ENCODE measurements around the gene TMC6. TPM values are rescaled to one million over a fixed set of nuclear protein-coding genes. Genes with fewer than 3 reads are reported as not detected.
A peak's percentile ranks its signal among the peaks of the same experiment; 100 is the strongest.

The TMC6 gene
- total and polyA plus RNA-seq, 2 donors, result 19.5 to 23.4 TPM

- Histone ChIP-seq H3K4me1 (ENCODE audit: insufficient read depth) (no peaks in the 10 kb centered on the region), H3K36me3 (ENCODE audit: insufficient read depth) (no peaks in the 10 kb centered on the region), H3K27ac (ENCODE audit: low read depth) (no peak overlapping the region), H3K4me3 (ENCODE audit: low read depth, low read length) (no peak overlapping the region)
- WGBS, result 61% methylated on average over 39 of the region's 39 CpGs
- no peak for DNase-seq (ENCODE audit: extremely low spot score)
These were observed 5.7 kb upstream of the TMC6 start for GRCh38 chr17:78133971-78134898.

GRCh38 chr17:78133179-78133951 is 4.8 kb upstream of the TMC6 start:
- H3K36me3 ChIP-seq (ENCODE audit: insufficient read depth), result no peaks in the 10 kb centered on the region
- 89% methylated on average over 30 of the region's 30 CpGs for WGBS

DNA sequence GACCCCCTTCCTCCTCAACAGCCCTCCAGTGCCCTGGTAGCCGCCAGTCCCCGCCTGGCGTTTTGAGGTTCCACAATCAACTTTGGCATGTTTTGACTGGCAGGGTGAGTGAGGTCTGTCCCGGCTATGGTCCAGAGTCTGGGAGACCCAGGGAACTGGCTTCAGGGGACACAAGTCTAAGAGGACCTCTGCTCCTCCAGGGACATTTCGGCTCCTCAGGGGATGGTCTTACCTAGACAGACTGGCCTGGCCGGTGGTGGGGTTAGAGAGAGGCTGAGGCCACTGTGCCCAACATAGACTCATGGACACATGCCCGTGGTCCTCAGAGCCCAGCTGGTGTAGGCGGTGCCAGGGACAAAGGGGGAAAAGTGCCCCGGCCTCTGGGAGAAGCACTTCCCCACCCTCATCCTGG is 4.2 kb upstream of the TMC6 start:
- H3K27ac ChIP-seq (ENCODE audit: low read depth), result peak overlapping the region; percentile 3
- DNase-seq (ENCODE audit: extremely low spot score), result no peak
- H3K4me1 ChIP-seq (ENCODE audit: insufficient read depth), result no peaks in the 10 kb centered on the region
- no peak overlapping the region for H3K4me3 ChIP-seq (ENCODE audit: low read depth, low read length)
- 83% methylated on average over 9 of the region's 9 CpGs for WGBS
- H3K36me3 ChIP-seq (ENCODE audit: insufficient read depth), result no peaks in the 10 kb centered on the region

More at GRCh38 chr17:78133179-78133951, 4.8 kb upstream of the TMC6 start:
- H3K4me3 ChIP-seq (ENCODE audit: low read depth, low read length), result no peak overlapping the region
- no peak overlapping the region for H3K27ac ChIP-seq (ENCODE audit: low read depth)
- no peak for DNase-seq (ENCODE audit: extremely low spot score)
- no peaks in the 10 kb centered on the region for H3K4me1 ChIP-seq (ENCODE audit: insufficient read depth)

DNA sequence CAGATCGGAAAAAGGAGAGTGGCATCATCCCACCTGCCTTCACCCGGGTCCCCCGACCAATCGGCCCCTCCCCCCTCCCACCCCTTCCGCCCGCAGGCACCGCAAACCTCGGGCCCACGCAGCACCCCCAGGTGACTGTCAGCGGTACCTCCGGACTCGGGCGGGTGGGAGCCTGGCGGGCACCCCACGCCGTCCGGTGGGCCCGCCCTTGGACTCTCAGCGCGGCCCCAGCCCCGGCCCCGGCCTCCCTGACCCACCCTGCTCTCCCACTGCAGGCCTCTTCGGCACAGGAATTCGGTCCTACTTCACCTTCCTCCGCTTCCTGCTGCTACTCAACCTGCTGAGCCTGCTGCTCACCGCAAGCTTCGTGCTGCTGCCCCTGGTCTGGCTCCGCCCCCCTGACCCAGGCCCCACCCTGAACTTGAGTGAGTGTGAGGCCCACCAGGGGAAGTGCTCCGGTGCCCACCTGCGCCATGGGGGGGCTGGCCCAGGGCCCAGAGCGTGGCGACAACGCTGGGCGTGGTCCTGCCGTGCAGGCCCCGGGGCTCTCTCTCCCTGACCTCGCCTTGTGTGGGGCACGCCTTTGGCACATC is 3.6 kb upstream of the TMC6 start:
- Histone ChIP-seq H3K36me3 (ENCODE audit: insufficient read depth) (no peaks in the 10 kb centered on the region), H3K27ac (ENCODE audit: low read depth) (peak overlapping the region; percentile 3), H3K4me1 (ENCODE audit: insufficient read depth) (no peaks in the 10 kb centered on the region), H3K4me3 (ENCODE audit: low read depth, low read length) (peak overlapping the region; percentile 42)
- 29% methylated on average over 38 of the region's 38 CpGs for WGBS
- DNase-seq (ENCODE audit: extremely low spot score), result no peak

DNA sequence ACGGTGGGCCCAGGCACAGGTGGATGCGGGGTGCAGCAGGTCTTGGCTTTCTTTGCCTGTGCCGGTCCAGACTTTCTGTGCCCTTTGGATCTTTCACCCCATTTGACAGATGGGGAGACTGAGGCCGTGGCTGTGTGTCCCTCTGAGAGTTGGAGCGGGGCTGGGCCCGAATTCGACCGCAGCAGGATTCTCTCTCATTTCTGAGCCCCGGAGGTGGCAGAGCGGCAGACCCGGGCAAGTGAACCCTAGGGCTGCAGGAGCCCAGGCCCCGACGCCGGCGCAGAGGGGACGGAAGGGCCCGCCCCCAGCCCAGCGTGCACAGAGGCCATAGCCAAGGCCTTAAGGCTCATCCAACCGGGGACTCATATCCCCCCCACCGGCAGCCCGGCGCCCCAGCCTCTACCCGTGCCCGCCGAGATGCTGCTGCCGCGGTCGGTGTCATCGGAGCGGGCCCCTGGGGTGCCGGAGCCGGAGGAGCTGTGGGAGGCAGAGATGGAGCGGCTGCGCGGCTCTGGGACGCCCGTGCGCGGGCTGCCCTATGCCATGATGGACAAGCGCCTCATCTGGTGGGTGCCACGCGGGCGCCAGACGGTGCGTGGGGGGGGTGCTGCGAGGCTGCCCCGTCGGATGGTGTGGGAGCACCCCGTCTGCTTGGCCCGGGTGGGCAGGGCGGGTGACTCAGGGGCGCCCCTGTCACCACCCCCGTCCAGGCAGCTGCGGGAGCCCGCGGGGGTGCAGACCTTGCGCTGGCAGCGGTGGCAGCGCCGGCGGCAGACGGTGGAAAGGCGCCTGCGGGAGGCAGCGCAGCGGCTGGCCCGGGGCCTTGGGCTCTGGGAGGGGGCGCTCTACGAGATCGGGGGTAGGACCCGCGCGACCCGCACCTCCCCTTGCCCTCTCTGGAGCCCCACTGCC is 2.9 kb upstream of the TMC6 start:
- no peak for DNase-seq (ENCODE audit: extremely low spot score)
- 24% methylated on average over 74 of the region's 74 CpGs for WGBS
- no peaks in the 10 kb centered on the region for H3K4me1 ChIP-seq (ENCODE audit: insufficient read depth)
- no peak overlapping the region for H3K27ac ChIP-seq (ENCODE audit: low read depth)
- H3K36me3 ChIP-seq (ENCODE audit: insufficient read depth), result no peaks in the 10 kb centered on the region
- H3K4me3 ChIP-seq (ENCODE audit: low read depth, low read length), result peak overlapping the region; percentile 42

GRCh38 chr17:78130437-78131101 is 2.0 kb upstream of the TMC6 start, which contains the start of gene TMC8:
Gene TMC8 (plus strand): TSS chr17:78130771. CDS start chr17:78131589, 818 bp downstream.
- 84% methylated on average over 10 of the region's 10 CpGs for WGBS
- no peak for DNase-seq (ENCODE audit: extremely low spot score)
- H3K36me3 ChIP-seq (ENCODE audit: insufficient read depth), result no peaks in the 10 kb centered on the region
- no peak within 1 kb of the TSS for H3K27ac ChIP-seq (ENCODE audit: low read depth)
- peak within 1 kb of the TSS; percentile 42 for H3K4me3 ChIP-seq (ENCODE audit: low read depth, low read length)
- H3K4me1 ChIP-seq (ENCODE audit: insufficient read depth), result no peaks in the 10 kb centered on the region

DNA sequence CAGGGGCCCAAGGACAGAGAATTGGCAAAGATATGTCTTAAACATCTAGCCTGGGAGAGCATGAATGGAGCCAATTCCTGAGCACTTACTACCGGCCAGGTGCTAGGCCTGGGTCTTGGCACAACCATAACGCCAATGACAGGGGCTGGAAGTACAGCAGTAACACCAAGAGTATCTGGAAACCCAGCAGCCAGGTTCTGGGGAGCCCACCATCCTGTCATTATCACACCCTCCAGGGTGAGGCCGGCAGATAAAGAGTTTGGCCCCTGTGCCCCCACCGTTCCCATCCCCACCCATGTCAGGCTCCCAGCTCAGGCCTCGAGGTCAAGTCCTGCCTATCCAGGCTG is 1.5 kb upstream of the TMC6 start:
- H3K36me3 ChIP-seq (ENCODE audit: insufficient read depth), result no peaks in the 10 kb centered on the region
- H3K27ac ChIP-seq (ENCODE audit: low read depth), result no peak overlapping the region
- no peak overlapping the region for H3K4me3 ChIP-seq (ENCODE audit: low read depth, low read length)
- no peak for DNase-seq (ENCODE audit: extremely low spot score)
- H3K4me1 ChIP-seq (ENCODE audit: insufficient read depth), result no peaks in the 10 kb centered on the region
- 62% methylated on average over 5 of the region's 5 CpGs for WGBS

GRCh38 chr17:78129351-78130089 is 965 bp upstream of the TMC6 start:
- no peak overlapping the region for H3K4me3 ChIP-seq (ENCODE audit: low read depth, low read length)
- H3K27ac ChIP-seq (ENCODE audit: low read depth), result no peak overlapping the region
- DNase-seq (ENCODE audit: extremely low spot score), result no peak
- no peaks in the 10 kb centered on the region for H3K36me3 ChIP-seq (ENCODE audit: insufficient read depth)
- no peaks in the 10 kb centered on the region for H3K4me1 ChIP-seq (ENCODE audit: insufficient read depth)
- WGBS, result 89% methylated on average over 4 of the region's 4 CpGs

DNA sequence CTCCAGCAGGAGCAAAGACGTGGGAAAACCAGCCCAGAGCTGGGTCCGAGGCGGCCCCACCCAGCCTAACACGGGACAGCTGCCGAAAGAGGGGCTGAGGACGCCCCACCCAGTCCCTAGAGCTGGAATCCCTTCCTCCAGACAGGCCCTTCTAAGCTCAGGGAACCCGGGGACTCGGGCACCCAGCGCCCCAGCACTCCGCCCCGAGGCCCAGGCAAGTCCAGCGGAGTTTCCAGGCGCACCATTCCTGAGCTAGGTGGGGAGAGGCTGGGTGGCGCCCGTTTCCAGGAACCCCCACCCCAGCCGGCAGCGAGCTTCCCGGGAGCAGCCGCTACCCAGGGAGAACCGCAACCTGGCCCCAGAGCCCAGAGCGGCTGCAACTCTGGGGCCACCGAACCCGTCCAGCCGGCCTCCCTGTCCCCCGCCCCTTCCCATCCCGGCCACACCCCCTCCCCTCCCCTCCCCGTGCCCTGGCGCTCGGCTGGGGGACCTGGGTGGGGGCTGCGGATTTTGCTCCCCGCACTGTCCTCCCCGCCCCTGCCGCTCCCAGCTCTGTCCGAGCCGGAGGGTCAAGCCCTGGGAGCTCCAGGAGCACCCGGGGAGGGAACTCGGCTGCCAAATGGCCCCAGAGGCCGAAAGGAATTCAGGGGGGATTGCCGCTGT is 536 bp downstream of the TMC6 start:
- peak overlapping the region; percentile 70 for H3K4me3 ChIP-seq (ENCODE audit: low read depth, low read length)
- 7% methylated on average over 39 of the region's 39 CpGs for WGBS
- no peaks in the 10 kb centered on the region for H3K36me3 ChIP-seq (ENCODE audit: insufficient read depth)
- DNase-seq (ENCODE audit: extremely low spot score), result no peak
- H3K4me1 ChIP-seq (ENCODE audit: insufficient read depth), result no peaks in the 10 kb centered on the region
- peak overlapping the region; percentile 76 for H3K27ac ChIP-seq (ENCODE audit: low read depth)

DNA sequence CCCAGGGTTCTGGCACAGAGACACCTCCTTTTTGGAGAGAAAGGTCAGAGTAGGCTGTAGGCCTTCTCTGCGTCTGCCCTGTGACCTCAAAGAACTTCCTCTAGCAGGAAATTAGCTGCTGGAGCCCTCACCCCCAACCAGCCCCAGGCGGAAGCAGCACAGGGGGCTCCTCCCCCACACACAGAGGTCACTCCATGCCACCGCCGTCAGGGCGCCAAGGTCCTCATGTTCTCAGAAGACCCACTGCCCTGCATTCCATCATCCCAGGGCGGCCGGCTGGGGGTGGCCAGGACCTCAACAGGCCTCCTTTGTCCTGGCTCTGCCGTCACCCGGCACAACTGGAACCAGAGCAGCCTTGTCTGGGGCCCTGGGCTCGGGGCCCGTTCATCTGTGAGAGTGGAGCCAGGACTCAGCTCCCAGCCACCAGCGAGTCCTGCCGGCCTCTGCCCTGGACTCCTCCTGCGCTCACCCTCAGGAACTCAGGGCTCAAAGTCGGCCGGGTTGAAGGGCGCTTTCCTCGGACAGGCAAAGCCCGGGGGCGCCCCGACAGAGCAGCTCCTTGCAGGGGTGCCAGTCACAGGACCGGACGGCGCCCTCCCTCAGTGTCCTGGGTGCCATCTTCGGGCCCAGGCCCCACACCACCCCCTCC is 1.2 kb downstream of the TMC6 start:
- H3K4me1 ChIP-seq (ENCODE audit: insufficient read depth), result no peaks in the 10 kb centered on the region
- H3K27ac ChIP-seq (ENCODE audit: low read depth), result peak overlapping the region; percentile 65
- H3K36me3 ChIP-seq (ENCODE audit: insufficient read depth), result no peaks in the 10 kb centered on the region
- DNase-seq (ENCODE audit: extremely low spot score), result no peak
- peak overlapping the region; percentile 70 for H3K4me3 ChIP-seq (ENCODE audit: low read depth, low read length)
- 44% methylated on average over 25 of the region's 25 CpGs for WGBS

- no peak overlapping the region for H3K27ac ChIP-seq (ENCODE audit: low read depth)
- no peaks in the 10 kb centered on the region for H3K4me1 ChIP-seq (ENCODE audit: insufficient read depth)
- no peak for DNase-seq (ENCODE audit: extremely low spot score)
- no peak overlapping the region for H3K4me3 ChIP-seq (ENCODE audit: low read depth, low read length)
- WGBS, result 77% methylated on average over 6 of the region's 6 CpGs
- no peaks in the 10 kb centered on the region for H3K36me3 ChIP-seq (ENCODE audit: insufficient read depth)
These were observed 1.7 kb downstream of the TMC6 start for GRCh38 chr17:78126895-78127238.
